ENCODE data around the gene KIF9.

DNA sequence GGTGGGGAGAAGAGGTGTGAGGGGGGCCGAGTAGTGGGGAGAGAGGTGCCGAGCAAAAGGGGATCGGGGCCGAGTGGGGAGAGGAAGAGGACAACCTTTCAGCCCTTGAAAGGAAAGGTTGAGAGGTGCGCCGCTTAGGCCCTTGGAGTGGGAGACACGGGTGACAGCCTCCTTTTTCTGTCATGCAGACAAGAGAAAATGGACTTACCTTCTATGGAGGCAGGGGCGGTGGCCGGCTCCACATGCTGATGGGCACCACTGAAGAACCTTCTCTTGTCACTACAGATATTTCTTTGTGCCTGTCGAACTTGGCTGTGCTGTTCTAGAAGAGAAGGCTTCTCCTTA is 566 bp upstream of the KIF9 start:
- TF ChIP-seq, protein P1, sequence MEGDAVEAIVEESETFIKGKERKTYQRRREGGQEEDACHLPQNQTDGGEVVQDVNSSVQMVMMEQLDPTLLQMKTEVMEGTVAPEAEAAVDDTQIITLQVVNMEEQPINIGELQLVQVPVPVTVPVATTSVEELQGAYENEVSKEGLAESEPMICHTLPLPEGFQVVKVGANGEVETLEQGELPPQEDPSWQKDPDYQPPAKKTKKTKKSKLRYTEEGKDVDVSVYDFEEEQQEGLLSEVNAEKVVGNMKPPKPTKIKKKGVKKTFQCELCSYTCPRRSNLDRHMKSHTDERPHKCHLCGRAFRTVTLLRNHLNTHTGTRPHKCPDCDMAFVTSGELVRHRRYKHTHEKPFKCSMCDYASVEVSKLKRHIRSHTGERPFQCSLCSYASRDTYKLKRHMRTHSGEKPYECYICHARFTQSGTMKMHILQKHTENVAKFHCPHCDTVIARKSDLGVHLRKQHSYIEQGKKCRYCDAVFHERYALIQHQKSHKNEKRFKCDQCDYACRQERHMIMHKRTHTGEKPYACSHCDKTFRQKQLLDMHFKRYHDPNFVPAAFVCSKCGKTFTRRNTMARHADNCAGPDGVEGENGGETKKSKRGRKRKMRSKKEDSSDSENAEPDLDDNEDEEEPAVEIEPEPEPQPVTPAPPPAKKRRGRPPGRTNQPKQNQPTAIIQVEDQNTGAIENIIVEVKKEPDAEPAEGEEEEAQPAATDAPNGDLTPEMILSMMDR (conservative IDR thresholded peaks at IDR 0.05), result no peak
- no peak for TF ChIP-seq ZFX (IDR thresholded peaks at IDR 0.05)

Data from C4-2B (cell line).